Measurements from ENCODE around the gene KNTC1.

GRCh38 chr12:122659579-122659978 lies 132.5 kb downstream of the KNTC1 start:
- TF ChIP-seq CTCF (IDR thresholded peaks at IDR 0.05; ENCODE audit: control extremely low read depth in 1 of 3, insufficient read depth in 1 of 3, low read depth in 1 of 3, low read length in 3 of 3) (no peak), MAFK (IDR thresholded peaks at IDR 0.05; ENCODE audit: low read depth, low read length) (no peak), TAF1 (IDR thresholded peaks at IDR 0.05; ENCODE audit: low read depth, low read length) (no peak), BCL11A (IDR thresholded peaks at IDR 0.05; ENCODE audit: low read depth in 2 of 2, low read length in 2 of 2) (no peak), RAD21 (IDR thresholded peaks at IDR 0.05 in 1 of 2, conservative IDR thresholded peaks at IDR 0.05 in 1 of 2; ENCODE audit: low read depth in 2 of 2, low read length in 2 of 2) (no peak), RFX5 (IDR thresholded peaks at IDR 0.05; ENCODE audit: borderline replicate concordance, low read depth, low read length) (no peak), ATF2 (IDR thresholded peaks at IDR 0.05; ENCODE audit: low read length) (no peak), ATF3 (IDR thresholded peaks at IDR 0.05; ENCODE audit: insufficient read depth, low read depth, low read length) (no peak), SUZ12 (IDR thresholded peaks at IDR 0.05; ENCODE audit: low read length) (no peak), POU5F1 (IDR thresholded peaks at IDR 0.05; ENCODE audit: low read depth, low read length) (no peak), POLR2A (IDR thresholded peaks at IDR 0.05; ENCODE audit: control extremely low read depth in 1 of 2, low read depth in 2 of 2, low read length in 2 of 2) (no peak), KDM5A (IDR thresholded peaks at IDR 0.05; ENCODE audit: low read length) (no peak), USF2 (IDR thresholded peaks at IDR 0.05; ENCODE audit: low read length) (no peak), SRF (IDR thresholded peaks at IDR 0.05; ENCODE audit: low read depth, low read length) (no peak)
